Gastroesophageal sphincter (tissue), 4 donors: Measurements from ENCODE around the gene MAFG. TPM values are rescaled to one million over a fixed set of nuclear protein-coding genes. Genes with fewer than 3 reads are reported as not detected.

Experiments used
- ATAC-seq: fragments of 150-250 bp; one replicate; pipeline ENCODE4 v1.9.1; 2016; ENCODE audit warnings: mild to moderate bottlenecking, moderate library complexity
- H3K27ac ChIP-seq, 4 donors: fragments of 200-600 bp; sonication (generic) in 3 of 4; 1 replicate in 3 of 4; 2 replicates in 1 of 4; pipeline ENCODE4 v1.5.1; 2016 to 2019
- H3K27me3 ChIP-seq: fragments of 200-600 bp; sonication (generic); one replicate; pipeline ENCODE4 v1.5.1; 2019
- H3K36me3 ChIP-seq, 2 donors: fragments of 200-600 bp; sonication (generic); one replicate each; pipeline ENCODE4 v1.5.1; 2019; ENCODE audit warnings: control low read depth in 1 of 2
- H3K4me1 ChIP-seq, 3 donors: fragments of 200-600 bp; sonication (generic); 1 replicate in 2 of 3; 2 replicates in 1 of 3; pipeline ENCODE4 v1.5.1; 2016 to 2019; ENCODE audit warnings: control low read depth in 2 of 3
- H3K4me3 ChIP-seq, 2 donors: fragments of 200-600 bp; sonication (generic); one replicate each; pipeline ENCODE4 v1.5.1; 2019; ENCODE audit warnings: mild to moderate bottlenecking in 1 of 2, moderate library complexity in 1 of 2
- H3K9me3 ChIP-seq, 3 donors: fragments of 200-600 bp; sonication (generic); one replicate each; pipeline ENCODE4 v1.5.1; 2017 to 2019; ENCODE audit warnings: control low read depth in 2 of 3
- EP300 ChIP-seq: sonication (generic); formaldehyde crosslinking; IDR thresholded peaks from one replicate; pipeline ENCODE4 v1.6.1; 2017; ENCODE audit warnings: antibody characterized with exemption, mild to moderate bottlenecking
- POLR2A ChIP-seq, 2 donors: fragments of 450-650 bp; IDR thresholded peaks; one replicate each; pipeline ENCODE4 v1.6.1; 2017; ENCODE audit warnings: antibody characterized with exemption in 2 of 2, mild to moderate bottlenecking in 2 of 2, moderate library complexity in 1 of 2
- POLR2AphosphoS5 ChIP-seq: sonication (generic); formaldehyde crosslinking; IDR thresholded peaks from one replicate; pipeline ENCODE4 v1.6.1; 2017; ENCODE audit warnings: antibody characterized with exemption
- WGBS, 2 donors: methylation state at CpG; one replicate each; pipeline ENCODE4 v1.1.5; 2018; ENCODE audit warnings: low coverage in 1 of 2; 5-methylcytosine and 5-hydroxymethylcytosine counted together
- total RNA-seq, 4 donors: library from RNA; depleted of rRNA; stranded (reverse); fragments of >200 nt; gene quantifications; one replicate each; pipeline ENCODE4 v1.1.0, GENCODE V29; 2016
- TF ChIP-seq, protein P1 (sequence below), 4 experiments: fragments of 200-600 bp in 2 of 4; fragments of 450-650 bp in 2 of 4; sonication (generic) in 1 of 4; IDR thresholded peaks; one replicate each; pipeline ENCODE4 v1.5.1; 2017 to 2019; ENCODE audit warnings: antibody characterized with exemption in 4 of 4, mild to moderate bottlenecking in 2 of 4, moderate library complexity in 2 of 4

Gene MAFG
- total RNA-seq, 4 donors from 2014 or later = 18.8 to 39.3 (median 25.3) TPM

DNA sequence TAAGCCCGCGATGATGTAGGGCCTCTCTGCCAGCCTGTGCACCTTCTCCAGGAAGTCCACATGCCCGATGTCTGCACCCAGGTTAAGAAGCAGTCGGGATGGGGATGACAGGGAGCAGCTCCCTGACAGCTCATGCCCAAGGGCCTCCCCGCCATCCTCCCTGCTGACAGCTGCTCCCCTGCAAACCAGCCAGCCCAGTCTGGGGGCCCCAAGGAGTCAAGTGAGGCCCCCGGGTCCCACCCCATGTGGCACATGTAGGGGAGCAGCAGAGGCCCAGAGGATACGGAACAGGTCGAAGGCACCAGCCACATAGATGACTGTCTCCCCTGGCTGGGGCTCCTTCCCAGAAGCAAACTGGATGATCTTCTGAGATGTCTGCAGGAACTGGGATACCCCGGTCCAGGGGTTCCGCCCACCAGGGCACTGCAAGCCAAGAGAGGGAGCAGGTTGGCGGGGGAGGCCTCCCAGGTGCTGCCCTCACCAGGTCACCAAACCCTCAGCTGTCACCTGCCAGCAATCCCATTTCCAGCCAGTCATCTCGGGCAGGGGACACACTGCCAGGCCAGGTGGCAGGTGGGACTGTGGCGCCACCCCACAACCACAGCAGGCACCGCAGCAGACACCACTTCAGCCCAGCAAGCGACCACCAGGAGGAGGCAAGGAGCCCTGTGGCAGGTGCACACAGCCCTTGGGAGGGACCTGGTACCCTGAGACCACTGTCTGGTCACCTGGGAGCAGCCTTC lies 20.9 kb downstream of the MAFG start:
- Histone ChIP-seq H3K36me3 (peaks cover 0 to 59% of the 10 kb centered on the region in 2 donors), H3K4me3 (no peak overlapping the region), H3K4me1 (peaks cover 0 to 30% (median 16%) of the 10 kb centered on the region in 3 donors), H3K27ac (no peak overlapping the region), H3K9me3 (no peaks in the 10 kb centered on the region), H3K27me3 (peaks cover 17% of the 10 kb centered on the region)
- 100% methylated on average over 3 of the region's 15 CpGs; no CpG with 5 or more reads in 1 of the 2 donors for WGBS, 2 donors
- no peak for ATAC-seq
- TF ChIP-seq POLR2AphosphoS5 (no peak), EP300 (no peak), POLR2A (IDR thresholded peaks at IDR 0.05) (no peak)
- TF ChIP-seq, protein P1, sequence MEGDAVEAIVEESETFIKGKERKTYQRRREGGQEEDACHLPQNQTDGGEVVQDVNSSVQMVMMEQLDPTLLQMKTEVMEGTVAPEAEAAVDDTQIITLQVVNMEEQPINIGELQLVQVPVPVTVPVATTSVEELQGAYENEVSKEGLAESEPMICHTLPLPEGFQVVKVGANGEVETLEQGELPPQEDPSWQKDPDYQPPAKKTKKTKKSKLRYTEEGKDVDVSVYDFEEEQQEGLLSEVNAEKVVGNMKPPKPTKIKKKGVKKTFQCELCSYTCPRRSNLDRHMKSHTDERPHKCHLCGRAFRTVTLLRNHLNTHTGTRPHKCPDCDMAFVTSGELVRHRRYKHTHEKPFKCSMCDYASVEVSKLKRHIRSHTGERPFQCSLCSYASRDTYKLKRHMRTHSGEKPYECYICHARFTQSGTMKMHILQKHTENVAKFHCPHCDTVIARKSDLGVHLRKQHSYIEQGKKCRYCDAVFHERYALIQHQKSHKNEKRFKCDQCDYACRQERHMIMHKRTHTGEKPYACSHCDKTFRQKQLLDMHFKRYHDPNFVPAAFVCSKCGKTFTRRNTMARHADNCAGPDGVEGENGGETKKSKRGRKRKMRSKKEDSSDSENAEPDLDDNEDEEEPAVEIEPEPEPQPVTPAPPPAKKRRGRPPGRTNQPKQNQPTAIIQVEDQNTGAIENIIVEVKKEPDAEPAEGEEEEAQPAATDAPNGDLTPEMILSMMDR (IDR thresholded peaks at IDR 0.05) = no peak

DNA sequence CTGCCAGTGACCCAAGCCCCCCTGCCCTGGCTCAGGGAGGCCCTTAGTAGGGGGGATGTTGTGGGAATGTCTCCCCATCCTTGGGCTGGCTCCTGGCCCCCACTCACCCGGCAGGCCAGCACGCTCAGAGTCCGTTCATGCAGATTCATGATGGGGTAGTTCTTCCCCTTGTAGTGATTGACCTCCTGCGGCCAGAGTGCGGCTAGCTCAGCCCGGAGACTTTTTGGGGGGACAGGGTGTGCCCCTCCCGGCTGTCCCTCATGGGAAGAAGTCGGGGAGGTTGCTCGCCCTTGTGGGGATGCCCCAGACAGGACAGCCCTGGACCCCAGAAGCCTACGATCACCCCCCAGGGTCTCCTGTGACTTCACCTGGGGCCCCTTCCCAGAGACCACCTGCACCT lies 21.5 kb downstream of the MAFG start:
- ATAC-seq = no peak
- Histone ChIP-seq H3K9me3 (no peaks in the 10 kb centered on the region), H3K27ac (no peak overlapping the region), H3K4me3 (no peak overlapping the region), H3K4me1 (peaks cover 0 to 32% (median 17%) of the 10 kb centered on the region in 3 donors), H3K27me3 (peaks cover 23% of the 10 kb centered on the region), H3K36me3 (peaks cover 0 to 62% of the 10 kb centered on the region in 2 donors)
- TF ChIP-seq EP300 = no peak
- TF ChIP-seq, protein P1 (IDR thresholded peaks at IDR 0.05) = no peak
- TF ChIP-seq POLR2AphosphoS5 = no peak
- no peak for TF ChIP-seq POLR2A (IDR thresholded peaks at IDR 0.05)
- WGBS, 2 donors = no CpG with 5 or more reads among the region's 10 CpGs

GRCh38 chr17:81905424-81905875 lies 22.1 kb downstream of the MAFG start:
- H3K36me3 ChIP-seq = peaks cover 0 to 66% of the 10 kb centered on the region in 2 donors

DNA sequence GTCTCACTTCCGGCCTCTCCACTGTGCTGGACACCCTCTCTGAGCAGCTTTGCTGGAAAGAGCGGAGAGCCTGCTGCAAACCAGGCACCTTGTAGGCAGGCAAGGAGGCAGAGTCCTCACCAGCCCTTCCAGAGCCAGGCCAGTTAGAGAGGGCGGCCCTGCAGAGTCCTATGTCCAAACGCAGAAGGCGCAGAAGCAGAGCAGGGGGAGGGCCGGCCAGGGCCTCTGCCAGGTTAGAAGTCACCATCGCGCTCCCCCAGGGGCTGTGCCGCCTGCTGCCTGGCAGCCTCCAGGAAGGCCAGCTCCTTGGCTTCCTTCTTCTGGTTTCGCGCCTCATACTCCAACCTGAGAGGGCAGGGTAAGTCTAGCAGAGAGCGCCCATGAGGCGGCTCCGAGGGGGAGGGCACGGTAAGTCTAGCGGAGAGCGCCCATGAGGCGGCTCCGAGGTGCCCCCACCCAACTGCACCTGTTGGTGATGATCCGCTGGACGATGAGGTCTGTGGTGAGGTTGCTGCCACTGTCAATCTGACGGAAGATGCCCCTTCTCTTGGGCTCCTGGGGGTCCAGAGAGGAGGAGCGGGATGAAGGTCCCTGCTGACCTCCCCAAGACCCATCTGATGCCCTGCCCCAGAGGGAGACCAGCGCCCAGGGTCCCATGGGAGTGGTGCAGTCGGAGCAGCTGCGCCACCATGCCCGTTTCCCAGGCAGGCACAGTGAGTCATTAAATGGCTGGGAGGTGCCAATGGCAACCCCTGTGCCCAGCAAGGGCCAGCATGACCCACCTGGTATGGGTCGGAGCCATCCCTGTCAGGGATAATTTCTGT lies 22.7 kb downstream of the MAFG start:
- Histone ChIP-seq H3K36me3 (peaks cover 0 to 73% of the 10 kb centered on the region in 2 donors), H3K4me3 (no peak overlapping the region)
- ATAC-seq = no peak

More at GRCh38 chr17:81905424-81905875, 22.1 kb downstream of the MAFG start:
- Histone ChIP-seq H3K27ac (no peak overlapping the region), H3K9me3 (no peaks in the 10 kb centered on the region), H3K4me3 (no peak overlapping the region), H3K4me1 (peaks cover 0 to 28% (median 15%) of the 10 kb centered on the region in 3 donors), H3K27me3 (peaks cover 24% of the 10 kb centered on the region)
- no CpG with 5 or more reads among the region's 16 CpGs for WGBS, 2 donors
- no peak for ATAC-seq
- TF ChIP-seq EP300 (no peak), POLR2A (IDR thresholded peaks at IDR 0.05) (no peak), POLR2AphosphoS5 (no peak)
- TF ChIP-seq, protein P1 (IDR thresholded peaks at IDR 0.05) = no peak

More for the DNA sequence above, 22.7 kb downstream of the MAFG start:
- Histone ChIP-seq H3K27me3 (peaks cover 24% of the 10 kb centered on the region), H3K9me3 (no peaks in the 10 kb centered on the region), H3K27ac (no peak overlapping the region), H3K4me1 (peaks cover 0 to 22% (median 11%) of the 10 kb centered on the region in 3 donors)
- 100% methylated on average over 1 of the region's 28 CpGs; no CpG with 5 or more reads in 1 of the 2 donors for WGBS, 2 donors
- TF ChIP-seq EP300 (no peak), POLR2A (IDR thresholded peaks at IDR 0.05) (no peak), POLR2AphosphoS5 (no peak)
- TF ChIP-seq, protein P1 (IDR thresholded peaks at IDR 0.05) = no peak
